Panc1 (cell line): Measurements from ENCODE around the gene CHRDL2. TPM values are rescaled to one million over a fixed set of nuclear protein-coding genes. Genes with fewer than 3 reads are reported as not detected.

Experiments
- ATAC-seq: fragments of 200-7000 bp; cut with Tn5 transposase; 2 replicates; pipeline ENCODE4 v1.9.1; 2020; ENCODE audit warnings: mild to moderate bottlenecking, moderate library complexity
- BruUV-seq: library from RNA; stranded (reverse); fragments of 400-500 nt; replicated peaks from 2 replicates; lab custom pipeline; 2021; lab: Mats Ljungman, UMichigan
- CTCF ChIA-PET: fragments of 300-600 bp; sonication (Branson Sonifier 250); formaldehyde crosslinking; loops from one replicate; lab custom pipeline; 2022; ENCODE audit warnings: antibody characterized with exemption; lab: Charles Lee
- POLR2A ChIA-PET: fragments of 300-600 bp; sonication (Branson Sonifier 250); formaldehyde crosslinking; loops from one replicate; lab custom pipeline; 2022; ENCODE audit warnings: antibody characterized with exemption; lab: Charles Lee
- DNase-seq: peaks from one replicate; pipeline ENCODE4 v3.0.0-alpha.2; 2010; ENCODE audit warnings: low read depth, low spot score
- H3K27ac ChIP-seq: 2 replicates; pipeline ENCODE4 v1.5.1; 2011; ENCODE audit warnings: mild to moderate bottlenecking, low read length, inconsistent platforms
- H3K27me3 ChIP-seq: fragments of 200-500 bp; sonication (Bioruptor generic); 2 replicates; pipeline ENCODE4 v1.6.0; 2014; ENCODE audit warnings: low read length, inconsistent platforms; ENCODE audit not compliant: control insufficient read depth, insufficient read depth
- H3K36me3 ChIP-seq: fragments of 200-500 bp; sonication (Bioruptor generic); 2 replicates; pipeline ENCODE4 v1.5.1; 2014; ENCODE audit warnings: inconsistent platforms, mild to moderate bottlenecking, low read length, moderate library complexity; ENCODE audit not compliant: control insufficient read depth, insufficient read depth
- H3K4me1 ChIP-seq: 2 replicates; pipeline ENCODE4 v1.5.1; 2011; ENCODE audit warnings: inconsistent platforms, mild to moderate bottlenecking, low read length, moderate library complexity; ENCODE audit not compliant: control insufficient read depth, insufficient read depth
- H3K4me3 ChIP-seq, 2 experiments: 2 replicates each; pipeline ENCODE4 v1.5.1; 2011 to 2012; ENCODE audit warnings: low read depth in 2 of 2, low read length in 2 of 2, mild to moderate bottlenecking in 2 of 2, inconsistent platforms in 1 of 2, moderate library complexity in 1 of 2
- H3K9me3 ChIP-seq: fragments of 200-500 bp; sonication (Bioruptor generic); 2 replicates; pipeline ENCODE4 v1.5.1; 2014; ENCODE audit warnings: low read depth, mild to moderate bottlenecking, inconsistent platforms, low read length, moderate library complexity; ENCODE audit not compliant: control insufficient read depth, insufficient read depth
- POLR2AphosphoS5 ChIP-seq: IDR thresholded peaks from 2 replicates; pipeline ENCODE4 v1.6.1; 2012; ENCODE audit warnings: mild to moderate bottlenecking, low read depth, low read length, moderate library complexity
- SIN3A ChIP-seq: IDR thresholded peaks from 2 replicates; pipeline ENCODE4 v1.6.1; 2012; ENCODE audit warnings: low read depth, mild to moderate bottlenecking, low read length, moderate library complexity, borderline replicate concordance; ENCODE audit not compliant: insufficient read depth
- TCF7L2 ChIP-seq: IDR thresholded peaks from 2 replicates; pipeline ENCODE4 v1.6.1; 2011; ENCODE audit warnings: mild to moderate bottlenecking, low read depth, low read length, inconsistent platforms
- in situ Hi-C: cut with HindIII; loops from 2 replicates; pipeline ENCODE4 v1.10.0; 2016; ENCODE audit warnings: low sequenced_read_pairs, low pct_unique_long_range_greater_than_20kb
- intact Hi-C: fragments of 100-400 bp; cut with micrococcal nuclease; formaldehyde crosslinking; loops from one replicate; pipeline ENCODE4 v1.10.0; 2022; ENCODE audit not compliant: unreplicated experiment
- total RNA-seq: library from RNA; stranded (reverse); gene quantifications from one replicate; pipeline ENCODE4 v1.2.1, GENCODE V29; 2021; ENCODE audit not compliant: unreplicated experiment
- TF ChIP-seq, protein P1 (sequence below), 2 experiments: IDR thresholded peaks; 2 replicates each; pipeline ENCODE4 v1.6.1; 2011 to 2012; ENCODE audit warnings: low read depth in 2 of 2, control low read depth in 1 of 2, low read length in 1 of 2, mild to moderate bottlenecking in 1 of 2, moderate library complexity in 1 of 2; ENCODE audit not compliant: insufficient read depth in 1 of 2
- TF ChIP-seq, protein P2 (sequence below): fragments of 450-650 bp; IDR thresholded peaks from 2 replicates; pipeline ENCODE4 v1.5.1; 2017; ENCODE audit warnings: mild to moderate bottlenecking

CHRDL2 gene
- total RNA-seq, 1 experiment from 2014 or later = 0.15 TPM

DNA sequence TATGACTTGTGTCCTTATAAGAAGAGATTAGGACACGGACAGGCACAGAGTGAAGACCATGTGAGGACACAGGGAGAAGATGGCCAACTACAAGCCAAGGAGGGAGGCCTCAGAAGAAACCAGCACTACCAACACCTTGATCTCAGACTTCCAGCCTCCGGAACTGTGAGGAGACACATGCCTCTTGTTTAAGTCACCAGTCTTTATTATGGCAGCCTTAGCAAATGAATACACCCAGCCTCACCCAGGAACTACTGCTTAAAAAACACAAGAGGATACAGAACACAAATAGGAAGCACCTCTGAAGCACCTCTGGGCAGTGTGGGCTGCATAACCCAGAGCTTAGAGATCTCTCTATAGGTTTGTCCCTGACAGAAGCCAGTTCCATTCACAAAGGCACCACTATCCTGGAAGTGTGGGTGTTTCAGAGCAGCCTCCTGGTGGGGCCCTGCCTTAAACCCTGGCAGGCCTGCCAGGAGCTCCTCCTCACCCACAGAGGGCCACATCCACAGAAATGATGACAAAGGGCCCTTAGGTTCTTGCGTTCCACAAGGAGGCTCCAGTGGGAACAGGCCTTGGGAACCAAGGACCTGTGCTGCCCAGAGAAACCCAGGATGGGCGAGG lies 58.8 kb downstream of the CHRDL2 start:
- no TSS peak for BruUV-seq
- intact Hi-C loops = no loop called here
- TF ChIP-seq POLR2AphosphoS5 = no peak
- TF ChIP-seq SIN3A = no peak
- TF ChIP-seq TCF7L2 = no peak
- TF ChIP-seq, protein P1, sequence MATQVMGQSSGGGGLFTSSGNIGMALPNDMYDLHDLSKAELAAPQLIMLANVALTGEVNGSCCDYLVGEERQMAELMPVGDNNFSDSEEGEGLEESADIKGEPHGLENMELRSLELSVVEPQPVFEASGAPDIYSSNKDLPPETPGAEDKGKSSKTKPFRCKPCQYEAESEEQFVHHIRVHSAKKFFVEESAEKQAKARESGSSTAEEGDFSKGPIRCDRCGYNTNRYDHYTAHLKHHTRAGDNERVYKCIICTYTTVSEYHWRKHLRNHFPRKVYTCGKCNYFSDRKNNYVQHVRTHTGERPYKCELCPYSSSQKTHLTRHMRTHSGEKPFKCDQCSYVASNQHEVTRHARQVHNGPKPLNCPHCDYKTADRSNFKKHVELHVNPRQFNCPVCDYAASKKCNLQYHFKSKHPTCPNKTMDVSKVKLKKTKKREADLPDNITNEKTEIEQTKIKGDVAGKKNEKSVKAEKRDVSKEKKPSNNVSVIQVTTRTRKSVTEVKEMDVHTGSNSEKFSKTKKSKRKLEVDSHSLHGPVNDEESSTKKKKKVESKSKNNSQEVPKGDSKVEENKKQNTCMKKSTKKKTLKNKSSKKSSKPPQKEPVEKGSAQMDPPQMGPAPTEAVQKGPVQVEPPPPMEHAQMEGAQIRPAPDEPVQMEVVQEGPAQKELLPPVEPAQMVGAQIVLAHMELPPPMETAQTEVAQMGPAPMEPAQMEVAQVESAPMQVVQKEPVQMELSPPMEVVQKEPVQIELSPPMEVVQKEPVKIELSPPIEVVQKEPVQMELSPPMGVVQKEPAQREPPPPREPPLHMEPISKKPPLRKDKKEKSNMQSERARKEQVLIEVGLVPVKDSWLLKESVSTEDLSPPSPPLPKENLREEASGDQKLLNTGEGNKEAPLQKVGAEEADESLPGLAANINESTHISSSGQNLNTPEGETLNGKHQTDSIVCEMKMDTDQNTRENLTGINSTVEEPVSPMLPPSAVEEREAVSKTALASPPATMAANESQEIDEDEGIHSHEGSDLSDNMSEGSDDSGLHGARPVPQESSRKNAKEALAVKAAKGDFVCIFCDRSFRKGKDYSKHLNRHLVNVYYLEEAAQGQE (IDR thresholded peaks at IDR 0.05; ENCODE audit: insufficient read depth in 1 of 2, low read depth in 2 of 2, low read length in 1 of 2) = no peak
- TF ChIP-seq, protein P2, sequence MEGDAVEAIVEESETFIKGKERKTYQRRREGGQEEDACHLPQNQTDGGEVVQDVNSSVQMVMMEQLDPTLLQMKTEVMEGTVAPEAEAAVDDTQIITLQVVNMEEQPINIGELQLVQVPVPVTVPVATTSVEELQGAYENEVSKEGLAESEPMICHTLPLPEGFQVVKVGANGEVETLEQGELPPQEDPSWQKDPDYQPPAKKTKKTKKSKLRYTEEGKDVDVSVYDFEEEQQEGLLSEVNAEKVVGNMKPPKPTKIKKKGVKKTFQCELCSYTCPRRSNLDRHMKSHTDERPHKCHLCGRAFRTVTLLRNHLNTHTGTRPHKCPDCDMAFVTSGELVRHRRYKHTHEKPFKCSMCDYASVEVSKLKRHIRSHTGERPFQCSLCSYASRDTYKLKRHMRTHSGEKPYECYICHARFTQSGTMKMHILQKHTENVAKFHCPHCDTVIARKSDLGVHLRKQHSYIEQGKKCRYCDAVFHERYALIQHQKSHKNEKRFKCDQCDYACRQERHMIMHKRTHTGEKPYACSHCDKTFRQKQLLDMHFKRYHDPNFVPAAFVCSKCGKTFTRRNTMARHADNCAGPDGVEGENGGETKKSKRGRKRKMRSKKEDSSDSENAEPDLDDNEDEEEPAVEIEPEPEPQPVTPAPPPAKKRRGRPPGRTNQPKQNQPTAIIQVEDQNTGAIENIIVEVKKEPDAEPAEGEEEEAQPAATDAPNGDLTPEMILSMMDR = no peak

DNA sequence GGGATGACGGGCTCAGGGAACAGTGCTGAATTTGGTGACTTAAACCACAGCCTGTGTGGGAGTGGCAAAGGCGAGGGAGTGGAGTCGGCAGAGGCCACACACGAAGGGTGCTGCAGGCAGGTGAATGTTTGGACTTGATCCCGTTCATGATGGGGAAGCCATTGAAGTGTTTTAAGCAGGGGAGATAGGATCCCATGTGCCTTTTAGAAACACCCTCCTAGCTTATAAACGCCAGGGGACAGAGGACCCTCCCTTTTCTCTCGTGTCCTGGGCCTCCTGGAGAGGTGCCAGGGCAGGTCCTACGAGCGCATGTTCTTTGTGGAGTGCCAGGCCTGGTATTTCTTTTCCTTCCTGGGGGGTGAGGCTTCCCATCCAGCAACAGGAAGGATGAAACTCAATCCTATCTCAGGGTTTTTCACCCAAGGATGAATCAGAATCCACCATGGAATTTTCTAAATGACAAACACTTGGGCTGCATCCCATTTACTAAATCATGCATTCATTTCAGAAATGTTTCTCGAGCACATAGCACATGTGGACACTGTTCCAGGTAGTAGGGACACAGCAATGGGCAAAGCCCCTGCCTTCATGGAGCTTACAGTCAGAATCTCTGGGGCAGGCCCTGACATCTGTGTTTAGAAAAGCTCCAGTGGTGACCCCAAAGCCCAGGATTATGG lies 59.6 kb downstream of the CHRDL2 start:
- ATAC-seq = no peak
- in situ Hi-C loops = no loop called here

More for the DNA sequence above, 58.8 kb downstream of the CHRDL2 start:
- H3K4me1 ChIP-seq = no peaks in the 10 kb centered on the region
- H3K4me3 ChIP-seq = no peak overlapping the region
- no peak for DNase-seq
- ChIA-PET POLR2A (no interaction called here), CTCF (interaction anchor here (0.5 kb wide), 1 partner anchor 100 kb away, joined by 4 read pairs; no protein-coding TSS in a partner anchor)
- no peaks in the 10 kb centered on the region for H3K27me3 ChIP-seq
- in situ Hi-C loops = no loop called here
- ATAC-seq = peak; percentile 58
- no peaks in the 10 kb centered on the region for H3K9me3 ChIP-seq
- H3K27ac ChIP-seq = no peak overlapping the region
- no peaks in the 10 kb centered on the region for H3K36me3 ChIP-seq

More for the DNA sequence above, 59.6 kb downstream of the CHRDL2 start:
- Histone ChIP-seq H3K9me3 (no peaks in the 10 kb centered on the region), H3K4me1 (no peaks in the 10 kb centered on the region), H3K4me3 (no peak overlapping the region), H3K27ac (no peak overlapping the region), H3K27me3 (no peaks in the 10 kb centered on the region), H3K36me3 (no peaks in the 10 kb centered on the region)
- DNase-seq = no peak
- POLR2A ChIA-PET = interaction anchor here (0.6 kb wide), 1 partner anchor 64 kb away, joined by 5 read pairs; no protein-coding TSS in a partner anchor
- CTCF ChIA-PET = no interaction called here
- no TSS peak for BruUV-seq
- TF ChIP-seq SIN3A = no peak
- TF ChIP-seq POLR2AphosphoS5 = no peak
- TF ChIP-seq, protein P2 = no peak
- TF ChIP-seq, protein P1 (IDR thresholded peaks at IDR 0.05; ENCODE audit: insufficient read depth in 1 of 2, low read depth in 2 of 2, low read length in 1 of 2) = no peak
- no peak for TF ChIP-seq TCF7L2
- intact Hi-C loops = no loop called here
